ENCODE data around the gene RFC3. TPM values are rescaled to one million over a fixed set of nuclear protein-coding genes. Genes with fewer than 3 reads are reported as not detected.
"Not testable (repeated sequence)": the region's sequence is repeated elsewhere in the genome, so short reads cannot be mapped to it uniquely, and the experiment has no call there.

The RFC3 gene
- total RNA-seq, 2 donors from 2014 or later, result 39.6 to 47.7 TPM

DNA sequence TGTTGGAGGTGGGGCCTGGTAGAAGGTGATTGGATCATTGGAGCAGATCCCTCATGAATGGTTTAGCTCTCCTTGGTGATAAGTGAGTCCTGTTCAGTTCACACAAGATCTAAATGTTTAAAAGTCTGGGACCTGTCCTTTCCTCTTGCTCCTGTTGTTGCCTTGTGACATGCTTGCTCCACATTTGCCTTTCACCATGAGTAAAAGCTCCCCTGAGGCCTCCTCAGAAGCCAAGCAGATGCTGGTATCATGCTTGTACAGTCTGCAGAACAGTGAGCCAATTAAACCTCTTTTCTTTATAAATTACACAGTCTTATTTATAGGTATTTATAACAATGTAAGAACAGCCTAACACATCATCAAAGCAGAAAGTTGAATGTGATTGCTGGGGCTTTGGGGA is 24.2 kb upstream of the RFC3 start:
- Mint-ChIP-seq H3K4me1 (ENCODE audit: low read depth) (no peaks in the 10 kb centered on the region), H3K36me3 (ENCODE audit: insufficient read depth in 2 of 2) (no peaks in the 10 kb centered on the region), H3K4me3 (no peak overlapping the region), H3K27ac (no peak overlapping the region), H3K9me3 (peaks cover 0 to 2% of the 10 kb centered on the region in 2 donors), H3K27me3 (ENCODE audit: low read depth) (no peaks in the 10 kb centered on the region)
- DNase-seq, result no peak
- ATAC-seq (replicated peaks in 1 of 2), result no peak

DNA sequence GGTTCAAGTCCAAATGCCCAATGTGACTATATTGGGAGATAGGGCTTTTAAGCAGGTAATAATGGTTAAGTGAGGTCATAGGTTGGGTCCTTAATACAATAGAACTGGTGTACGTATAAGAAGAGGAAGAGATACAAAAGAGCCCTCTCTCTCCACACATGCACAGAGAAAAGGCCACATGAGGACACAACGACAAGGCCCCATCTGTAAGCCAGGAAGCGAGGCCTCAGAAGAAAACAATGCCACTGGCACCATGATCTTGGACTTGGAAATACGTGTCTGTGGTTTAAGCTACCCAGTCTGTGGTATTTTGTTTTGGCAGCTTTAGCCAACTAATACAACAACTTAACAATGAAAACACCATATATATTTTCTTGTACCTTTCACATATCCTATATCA is 23.4 kb upstream of the RFC3 start:
- no peak for DNase-seq
- H3K36me3 Mint-ChIP-seq (ENCODE audit: insufficient read depth in 2 of 2), result no peaks in the 10 kb centered on the region
- H3K9me3 Mint-ChIP-seq, result peaks cover 0 to 2% of the 10 kb centered on the region in 2 donors
- H3K4me3 Mint-ChIP-seq, result no peak overlapping the region
- H3K4me1 Mint-ChIP-seq (ENCODE audit: low read depth), result no peaks in the 10 kb centered on the region
- H3K27me3 Mint-ChIP-seq (ENCODE audit: low read depth), result no peaks in the 10 kb centered on the region
- no peak overlapping the region for H3K27ac Mint-ChIP-seq
- no peak for ATAC-seq (replicated peaks in 1 of 2)

DNA sequence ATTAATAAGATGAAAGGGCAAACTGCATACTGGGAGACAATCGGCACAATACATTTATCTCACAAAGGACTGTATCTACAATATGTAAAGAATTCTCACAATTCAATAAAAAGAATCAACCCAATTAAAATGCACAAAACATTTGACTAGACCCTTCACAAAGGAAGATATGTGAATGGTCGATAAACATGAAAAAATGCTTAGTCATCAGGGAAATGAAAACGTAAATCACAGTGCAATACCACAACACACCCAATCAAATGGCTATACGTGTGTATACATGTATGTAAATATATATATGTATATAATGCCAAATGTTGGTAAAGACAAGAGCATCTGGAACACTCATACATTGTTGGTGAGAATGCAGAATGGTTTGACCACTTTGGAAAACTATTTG is 21.9 kb upstream of the RFC3 start:
- Mint-ChIP-seq H3K36me3 (ENCODE audit: insufficient read depth in 2 of 2) (no peaks in the 10 kb centered on the region), H3K27ac (no peak overlapping the region), H3K4me1 (ENCODE audit: low read depth) (no peaks in the 10 kb centered on the region), H3K27me3 (ENCODE audit: low read depth) (peaks cover 6% of the 10 kb centered on the region), H3K4me3 (no peak overlapping the region), H3K9me3 (peaks cover 0 to 2% of the 10 kb centered on the region in 2 donors)
- no peak for ATAC-seq (replicated peaks in 1 of 2)
- no peak for DNase-seq

DNA sequence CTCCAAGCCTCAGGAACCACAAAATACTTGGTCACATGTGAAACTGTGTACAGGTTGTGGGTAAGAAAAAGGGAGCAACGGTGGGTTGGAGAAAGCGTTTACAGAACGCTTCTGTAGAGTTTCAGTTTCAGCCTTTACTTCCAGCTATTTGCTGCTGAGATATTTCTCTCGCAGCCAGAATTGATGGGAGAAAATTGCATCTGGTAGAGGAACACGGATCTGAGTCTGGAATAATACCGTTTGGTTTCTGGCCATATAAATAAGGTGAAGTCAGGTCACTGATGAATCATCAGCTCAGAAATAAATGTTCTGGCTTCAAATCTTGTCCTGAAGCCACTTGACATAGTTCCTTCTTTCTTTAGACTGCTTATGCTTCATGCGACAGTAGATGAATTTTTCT is 20.3 kb upstream of the RFC3 start:
- no peak for ATAC-seq (replicated peaks in 1 of 2)
- H3K27ac Mint-ChIP-seq, result no peak overlapping the region
- DNase-seq, result no peak
- peaks cover 9% of the 10 kb centered on the region for H3K27me3 Mint-ChIP-seq (ENCODE audit: low read depth)
- no peaks in the 10 kb centered on the region for H3K9me3 Mint-ChIP-seq
- no peaks in the 10 kb centered on the region for H3K4me1 Mint-ChIP-seq (ENCODE audit: low read depth)
- no peaks in the 10 kb centered on the region for H3K36me3 Mint-ChIP-seq (ENCODE audit: insufficient read depth in 2 of 2)
- no peak overlapping the region for H3K4me3 Mint-ChIP-seq

DNA sequence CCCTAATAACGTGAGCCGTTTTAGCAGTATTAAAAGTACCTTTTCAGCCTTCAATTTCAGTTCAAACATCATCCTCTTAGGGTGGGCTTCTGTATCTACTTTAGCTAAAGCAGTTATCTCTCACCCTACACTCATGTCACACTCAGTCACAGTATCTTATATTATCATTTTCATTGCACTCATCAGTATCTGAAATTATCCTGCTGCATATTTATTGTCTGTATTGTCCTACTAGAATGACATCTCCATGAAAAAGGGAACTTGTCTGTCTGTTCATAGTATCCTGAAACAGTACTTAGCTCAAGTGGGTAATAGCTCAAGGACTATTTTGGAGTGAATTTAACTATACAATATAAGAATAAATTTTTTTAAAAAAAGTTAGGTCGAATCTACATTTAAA is 19.9 kb upstream of the RFC3 start:
- ATAC-seq (replicated peaks in 1 of 2) (no peak), DNase-seq (no peak)
- Mint-ChIP-seq H3K4me1 (ENCODE audit: low read depth) (no peaks in the 10 kb centered on the region), H3K36me3 (ENCODE audit: insufficient read depth in 2 of 2) (no peaks in the 10 kb centered on the region), H3K4me3 (no peak overlapping the region), H3K9me3 (no peaks in the 10 kb centered on the region), H3K27ac (no peak overlapping the region), H3K27me3 (ENCODE audit: low read depth) (peaks cover 9% of the 10 kb centered on the region)

DNA sequence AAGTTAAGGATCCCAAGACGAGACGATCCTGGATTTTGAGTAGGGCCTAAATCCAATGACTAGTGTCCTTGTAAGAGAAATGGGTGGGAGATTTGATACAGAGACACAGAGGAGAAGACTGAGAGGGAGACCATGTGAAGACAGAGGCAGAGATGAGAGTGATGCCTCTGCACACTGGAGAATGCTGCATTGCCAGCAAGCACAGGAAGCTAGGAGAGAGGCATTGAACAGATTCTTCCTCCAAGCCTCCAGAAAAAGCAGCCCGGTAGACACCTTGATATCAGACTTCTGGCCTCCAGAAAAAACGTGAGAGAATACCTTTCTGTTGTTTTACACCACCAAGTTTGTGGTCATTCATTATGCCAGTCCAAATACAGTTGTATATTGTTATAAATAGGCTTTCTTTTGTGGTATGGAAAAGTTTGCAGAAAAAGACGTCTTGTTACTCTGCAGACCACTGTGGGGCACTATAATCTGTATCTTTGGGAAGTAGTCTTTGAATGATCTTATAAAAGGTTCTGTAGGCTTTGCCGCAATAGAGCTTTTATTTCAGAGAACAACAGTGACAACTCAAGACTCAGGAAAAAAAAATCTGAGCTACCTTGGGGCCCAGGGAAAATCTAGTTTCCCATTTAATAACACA is 17.9 kb upstream of the RFC3 start:
- no peaks in the 10 kb centered on the region for H3K36me3 Mint-ChIP-seq (ENCODE audit: insufficient read depth in 2 of 2)
- H3K27me3 Mint-ChIP-seq (ENCODE audit: low read depth), result peaks cover 9% of the 10 kb centered on the region
- ATAC-seq (replicated peaks in 1 of 2), result peak in 1 of 2 donors; percentile 31
- H3K4me3 Mint-ChIP-seq, result no peak overlapping the region
- H3K9me3 Mint-ChIP-seq, result no peaks in the 10 kb centered on the region
- no peak overlapping the region for H3K27ac Mint-ChIP-seq
- no peaks in the 10 kb centered on the region for H3K4me1 Mint-ChIP-seq (ENCODE audit: low read depth)
- no peak for DNase-seq

DNA sequence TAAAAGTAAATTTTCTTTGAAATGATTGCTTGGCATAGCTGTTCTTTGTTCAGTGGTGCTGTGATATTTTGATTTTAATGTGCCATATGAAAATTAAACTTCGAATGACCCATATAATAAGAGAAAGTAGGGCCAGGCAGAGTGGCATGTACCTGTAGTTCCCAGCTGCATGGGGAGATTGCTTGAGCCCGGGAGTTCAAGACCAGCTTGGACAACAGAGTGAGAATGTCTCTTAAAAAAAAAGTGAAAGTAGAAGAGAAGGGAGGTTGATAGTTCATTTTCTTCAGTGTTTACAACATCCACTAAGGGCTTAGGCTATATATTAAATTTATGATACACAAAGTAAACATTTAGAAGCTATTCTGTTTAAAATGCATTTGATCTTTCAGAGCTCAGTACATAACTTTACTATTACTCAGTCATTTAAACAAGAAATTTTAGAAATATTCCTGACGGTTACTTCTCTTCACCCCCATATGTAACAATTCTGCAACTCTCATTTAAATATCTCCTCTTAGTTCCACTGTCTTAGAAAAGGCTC is 17.2 kb upstream of the RFC3 start:
- no peaks in the 10 kb centered on the region for H3K4me1 Mint-ChIP-seq (ENCODE audit: low read depth)
- ATAC-seq (replicated peaks in 1 of 2) (no peak), DNase-seq (no peak)
- H3K4me3 Mint-ChIP-seq, result peak overlapping the region in 1 of 2 donors; percentile 17
- H3K36me3 Mint-ChIP-seq (ENCODE audit: insufficient read depth in 2 of 2), result no peaks in the 10 kb centered on the region
- peaks cover 9% of the 10 kb centered on the region for H3K27me3 Mint-ChIP-seq (ENCODE audit: low read depth)
- H3K9me3 Mint-ChIP-seq, result no peaks in the 10 kb centered on the region
- no peak overlapping the region for H3K27ac Mint-ChIP-seq

DNA sequence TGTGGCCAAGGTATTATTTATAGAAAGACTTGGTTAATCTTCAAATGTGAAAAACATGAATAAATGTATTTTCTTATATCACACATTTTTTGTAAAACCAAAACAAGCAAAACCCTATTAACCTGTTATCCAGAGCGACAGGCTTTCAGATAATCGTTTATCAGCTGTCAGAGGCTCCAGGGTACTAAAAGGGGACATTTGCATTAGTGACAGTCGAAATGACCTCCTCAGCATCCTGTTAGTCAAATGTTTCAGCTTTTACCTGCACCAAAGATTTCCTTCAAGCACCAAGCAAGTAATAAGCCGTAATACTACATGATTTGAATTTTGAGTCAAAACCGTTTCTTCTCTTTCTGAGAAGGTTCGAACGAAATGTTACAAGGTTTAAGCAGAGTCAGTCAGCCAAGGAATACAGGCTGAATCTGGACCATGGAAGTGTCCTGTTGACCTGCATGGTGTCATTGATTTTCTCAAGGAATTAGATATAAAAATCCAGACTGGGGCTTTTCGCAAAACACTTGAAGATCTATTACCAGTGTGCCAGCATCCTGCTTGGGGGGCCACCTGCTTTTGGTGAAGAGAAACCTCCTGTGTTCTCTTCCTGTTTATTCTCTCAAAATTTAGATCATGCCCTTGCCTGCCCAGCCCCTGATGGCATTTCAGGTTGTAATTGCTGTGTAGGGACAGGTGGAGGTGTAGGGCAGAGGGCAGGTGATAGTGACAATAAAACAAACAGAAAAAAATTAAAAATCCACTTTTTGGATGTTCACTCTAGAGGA is 11.3 kb upstream of the RFC3 start:
- Mint-ChIP-seq H3K4me3 (no peak overlapping the region), H3K4me1 (ENCODE audit: low read depth) (no peaks in the 10 kb centered on the region), H3K27ac (no peak overlapping the region), H3K27me3 (ENCODE audit: low read depth) (no peaks in the 10 kb centered on the region), H3K36me3 (ENCODE audit: insufficient read depth in 2 of 2) (no peaks in the 10 kb centered on the region), H3K9me3 (no peaks in the 10 kb centered on the region)
- DNase-seq, result no peak
- no peak for ATAC-seq (replicated peaks in 1 of 2)

DNA sequence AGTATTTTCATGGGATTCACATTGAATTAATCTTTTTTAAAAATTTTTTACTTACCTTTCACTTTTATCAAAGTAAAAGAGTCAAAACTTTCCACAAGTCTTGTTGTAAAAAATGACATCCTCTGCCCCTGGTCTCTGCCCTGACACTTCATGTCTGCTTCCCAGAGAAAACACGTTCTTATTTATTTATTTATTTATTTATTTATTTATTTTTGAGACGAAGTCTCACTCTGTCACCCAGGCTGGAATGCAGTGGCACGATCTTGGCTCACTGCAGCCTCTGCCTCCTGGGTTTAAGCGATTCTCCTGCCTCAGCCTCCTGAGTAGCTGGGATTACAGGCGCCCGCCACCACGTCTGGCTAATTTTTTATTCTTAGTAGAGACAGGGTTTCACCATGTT is 5.1 kb upstream of the RFC3 start:
- H3K36me3 Mint-ChIP-seq (ENCODE audit: insufficient read depth in 2 of 2); H3K27ac Mint-ChIP-seq; H3K4me1 Mint-ChIP-seq (ENCODE audit: low read depth); ATAC-seq (replicated peaks in 1 of 2); DNase-seq; H3K27me3 Mint-ChIP-seq (ENCODE audit: low read depth); H3K4me3 Mint-ChIP-seq; H3K9me3 Mint-ChIP-seq: not testable (repeated sequence)

DNA sequence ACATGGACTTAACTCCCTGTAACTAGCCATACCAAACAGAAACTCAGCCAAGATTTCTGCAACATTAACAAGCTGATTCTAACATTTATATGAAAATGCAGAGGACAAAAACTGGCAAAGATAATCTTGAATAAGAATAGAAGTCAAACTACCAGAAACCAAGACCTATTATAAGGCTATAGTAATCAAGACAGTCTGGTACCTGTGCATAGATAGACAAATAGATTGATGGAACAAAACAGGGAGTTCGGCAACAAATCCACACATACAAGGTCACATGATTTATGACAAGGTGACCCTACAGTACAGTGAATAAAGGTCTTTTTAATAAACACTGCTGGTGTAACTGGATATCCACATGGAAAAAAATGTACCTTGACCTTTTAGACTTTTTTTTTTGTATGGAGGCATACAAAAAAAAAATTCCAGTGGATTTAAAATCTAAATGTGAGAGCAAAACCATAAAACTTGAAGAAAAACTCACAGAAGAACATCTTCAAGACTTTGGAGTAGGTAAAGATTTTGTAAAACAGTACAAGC is 2.9 kb upstream of the RFC3 start:
- Mint-ChIP-seq H3K27me3 (ENCODE audit: low read depth) (no peaks in the 10 kb centered on the region), H3K4me1 (ENCODE audit: low read depth) (peaks cover 12% of the 10 kb centered on the region), H3K36me3 (ENCODE audit: insufficient read depth in 2 of 2) (peaks cover 6 to 8% of the 10 kb centered on the region in 2 donors), H3K9me3 (no peaks in the 10 kb centered on the region), H3K27ac (no peak overlapping the region), H3K4me3 (no peak overlapping the region)
- ATAC-seq (replicated peaks in 1 of 2) (no peak), DNase-seq (no peak)

DNA sequence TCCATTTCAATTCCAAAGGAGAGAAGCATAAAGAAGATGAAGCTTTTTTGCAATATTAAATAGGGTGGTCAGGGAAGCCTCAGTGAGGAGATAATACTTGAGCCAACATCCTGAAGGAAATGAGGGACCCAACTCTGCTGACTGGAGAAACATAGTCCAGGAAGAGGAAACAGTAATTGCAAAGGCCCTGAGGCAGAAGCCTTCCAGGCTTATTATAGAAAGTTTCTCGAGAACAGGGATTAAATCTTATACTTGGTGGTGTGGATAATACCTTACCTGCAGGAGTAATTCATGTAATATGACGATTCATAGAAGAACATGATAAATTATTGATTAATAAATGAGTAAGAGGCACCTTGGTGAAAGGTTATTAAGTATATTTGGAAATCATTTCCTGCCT is 1.0 kb upstream of the RFC3 start:
- H3K27ac Mint-ChIP-seq, result no peak overlapping the region

DNA sequence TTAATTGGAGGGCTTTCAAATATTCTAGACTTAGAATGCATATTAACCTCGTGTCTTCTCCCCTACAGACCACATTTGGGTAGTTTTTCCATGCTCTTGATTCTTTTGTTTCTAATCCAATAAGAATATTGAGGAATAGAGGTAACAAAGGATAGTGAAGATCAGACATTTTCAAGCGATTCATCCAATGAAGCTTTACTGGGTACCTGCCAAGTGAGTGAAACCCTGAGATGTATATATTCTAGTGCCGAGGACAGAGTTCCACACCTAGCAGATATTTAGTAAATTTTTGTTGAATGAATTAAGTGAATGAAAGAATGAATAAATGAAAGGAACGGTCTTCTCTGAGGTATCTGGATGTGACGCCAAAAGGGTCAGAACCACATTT is 442 bp upstream of the RFC3 start:
- H3K9me3 Mint-ChIP-seq, result no peaks in the 10 kb centered on the region
- peaks cover 11 to 23% of the 10 kb centered on the region in 2 donors for H3K36me3 Mint-ChIP-seq (ENCODE audit: insufficient read depth in 2 of 2)
- peak in 1 of 2 donors; percentile 12 for ATAC-seq (replicated peaks in 1 of 2)
- H3K27ac Mint-ChIP-seq, result peak overlapping the region; percentile 99
- no peaks in the 10 kb centered on the region for H3K27me3 Mint-ChIP-seq (ENCODE audit: low read depth)
- DNase-seq, result no peak
- peaks cover 34% of the 10 kb centered on the region for H3K4me1 Mint-ChIP-seq (ENCODE audit: low read depth)
- peak overlapping the region; percentile 97 for H3K4me3 Mint-ChIP-seq

More for the DNA sequence above, 1.0 kb upstream of the RFC3 start:
- no peaks in the 10 kb centered on the region for H3K9me3 Mint-ChIP-seq
- peaks cover 11 to 19% of the 10 kb centered on the region in 2 donors for H3K36me3 Mint-ChIP-seq (ENCODE audit: insufficient read depth in 2 of 2)
- ATAC-seq (replicated peaks in 1 of 2) (no peak), DNase-seq (no peak)
- H3K4me1 Mint-ChIP-seq (ENCODE audit: low read depth), result peaks cover 28% of the 10 kb centered on the region
- H3K4me3 Mint-ChIP-seq, result peak overlapping the region in 1 of 2 donors; percentile 41
- H3K27me3 Mint-ChIP-seq (ENCODE audit: low read depth), result no peaks in the 10 kb centered on the region

DNA sequence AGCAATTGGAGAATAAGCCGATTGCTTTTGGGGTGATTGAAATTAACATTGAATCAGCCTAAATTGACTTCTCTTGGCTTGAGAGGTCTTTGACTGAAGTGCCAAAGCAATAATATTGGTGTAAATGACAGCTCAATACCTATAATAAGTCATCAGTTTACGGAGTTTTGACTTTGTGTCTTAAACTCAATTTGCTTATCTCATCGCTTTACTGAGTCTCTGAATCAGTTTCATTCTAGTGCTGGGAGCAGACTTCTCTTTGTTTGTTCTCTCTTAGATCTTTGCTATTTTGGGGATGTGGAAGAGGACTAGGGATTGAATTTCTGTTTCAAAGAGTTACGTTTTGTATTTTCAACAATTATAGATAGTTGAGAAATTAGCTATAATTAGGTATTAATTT is 7.1 kb downstream of the RFC3 start:
- peaks cover 13 to 57% of the 10 kb centered on the region in 2 donors for H3K36me3 Mint-ChIP-seq (ENCODE audit: insufficient read depth in 2 of 2)
- H3K4me1 Mint-ChIP-seq (ENCODE audit: low read depth), result peaks cover 45% of the 10 kb centered on the region
- no peak overlapping the region for H3K27ac Mint-ChIP-seq
- no peak overlapping the region for H3K4me3 Mint-ChIP-seq
- DNase-seq (no peak), ATAC-seq (replicated peaks in 1 of 2) (no peak)
- H3K9me3 Mint-ChIP-seq, result no peaks in the 10 kb centered on the region
- no peaks in the 10 kb centered on the region for H3K27me3 Mint-ChIP-seq (ENCODE audit: low read depth)

Data from activated T-cell treated with anti-CD3 and anti-CD28 coated beads, Interleukin-2, amount 50 U/mL, for 72 hours (primary cell).